ENCODE measurements around the gene KCNJ13.

The KCNJ13 gene

DNA sequence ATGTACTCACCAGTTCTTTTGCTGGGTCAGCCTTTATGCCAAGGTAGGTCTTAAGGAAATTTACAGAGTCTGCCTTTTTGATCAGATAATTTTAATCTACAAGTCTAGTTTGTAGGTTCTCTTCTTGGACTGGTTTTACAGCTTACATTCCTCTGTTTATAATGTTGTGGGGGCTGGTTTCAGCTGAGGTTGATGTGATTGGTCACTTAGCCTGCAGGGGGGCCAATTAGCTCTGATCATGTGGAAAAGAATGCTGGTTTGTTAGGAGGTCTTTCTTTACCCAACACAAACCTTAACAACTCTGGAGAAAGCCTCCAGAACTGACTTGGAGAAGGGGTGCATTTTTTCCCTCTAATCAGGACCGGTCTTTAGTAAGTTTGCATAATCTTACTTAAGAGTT is at the start of gene KCNJ13:
Gene KCNJ13, minus strand, starts transcription at position 131 of the 400 bp plus-strand sequence. CDS start 5,203 bp downstream, outside the sequence.
- no peak for DNase-seq (ENCODE audit: low spot score)
- no peak for TF ChIP-seq CTCF (IDR thresholded peaks at IDR 0.05; ENCODE audit: extremely low read depth, insufficient read depth, missing control alignments)
- in situ Hi-C loops (cut with MboI; ENCODE audit: low pct_unique_long_range_greater_than_20kb, low sequenced_read_pairs, unreplicated experiment): no loop called here

DNA sequence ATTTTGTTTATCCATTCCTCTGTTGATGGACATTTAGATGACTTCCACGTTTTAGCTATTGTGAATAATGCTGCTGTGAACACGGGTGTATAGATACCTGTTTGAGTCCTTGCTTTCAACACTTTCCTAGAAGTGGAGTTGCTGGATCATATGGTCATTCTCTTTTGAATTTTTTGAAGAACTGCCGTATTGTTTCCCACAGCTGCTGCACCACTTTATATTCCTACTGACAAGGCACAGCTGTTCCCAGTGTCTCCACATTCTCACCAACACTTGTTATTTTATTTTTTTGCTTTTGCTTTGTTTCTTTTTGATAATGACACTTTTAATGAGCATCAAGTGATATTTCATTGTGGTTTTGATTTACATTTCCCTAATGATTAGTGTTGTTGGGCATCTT is 41.4 kb upstream of the KCNJ13 start:
- DNase-seq (ENCODE audit: low spot score): no peak
- TF ChIP-seq CTCF (IDR thresholded peaks at IDR 0.05; ENCODE audit: extremely low read depth, insufficient read depth, missing control alignments): no peak
- in situ Hi-C loops (cut with MboI; ENCODE audit: low pct_unique_long_range_greater_than_20kb, low sequenced_read_pairs, unreplicated experiment): no loop called here

DNA sequence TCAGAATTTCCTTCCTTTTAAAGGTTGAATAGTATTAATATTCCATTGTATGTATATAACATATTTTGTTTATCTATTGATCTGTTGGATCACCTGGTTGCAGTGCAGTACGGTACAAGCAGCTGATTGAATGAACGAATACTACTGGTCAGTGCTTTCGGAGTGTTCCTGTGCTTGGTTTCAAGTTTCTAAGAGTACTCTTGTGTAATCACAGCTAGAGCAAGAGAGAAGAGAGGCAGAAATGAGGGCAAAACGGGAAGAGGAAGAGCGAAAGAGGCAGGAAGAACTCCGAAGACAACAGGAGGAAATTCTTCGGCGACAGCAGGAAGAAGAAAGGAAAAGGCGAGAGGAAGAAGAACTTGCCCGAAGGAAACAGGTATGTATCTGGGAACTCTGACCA is 40.3 kb upstream of the KCNJ13 start:
- no peak for TF ChIP-seq CTCF (IDR thresholded peaks at IDR 0.05; ENCODE audit: extremely low read depth, insufficient read depth, missing control alignments)
- DNase-seq (ENCODE audit: low spot score): no peak
- in situ Hi-C loops (cut with MboI; ENCODE audit: low pct_unique_long_range_greater_than_20kb, low sequenced_read_pairs, unreplicated experiment): no loop called here

GRCh38 chr2:232815569-232815968 is 39.2 kb upstream of the KCNJ13 start:
- in situ Hi-C loops (cut with MboI; ENCODE audit: low pct_unique_long_range_greater_than_20kb, low sequenced_read_pairs, unreplicated experiment): no loop called here
- TF ChIP-seq CTCF (IDR thresholded peaks at IDR 0.05; ENCODE audit: extremely low read depth, insufficient read depth, missing control alignments): no peak
- DNase-seq (ENCODE audit: low spot score): no peak

DNA sequence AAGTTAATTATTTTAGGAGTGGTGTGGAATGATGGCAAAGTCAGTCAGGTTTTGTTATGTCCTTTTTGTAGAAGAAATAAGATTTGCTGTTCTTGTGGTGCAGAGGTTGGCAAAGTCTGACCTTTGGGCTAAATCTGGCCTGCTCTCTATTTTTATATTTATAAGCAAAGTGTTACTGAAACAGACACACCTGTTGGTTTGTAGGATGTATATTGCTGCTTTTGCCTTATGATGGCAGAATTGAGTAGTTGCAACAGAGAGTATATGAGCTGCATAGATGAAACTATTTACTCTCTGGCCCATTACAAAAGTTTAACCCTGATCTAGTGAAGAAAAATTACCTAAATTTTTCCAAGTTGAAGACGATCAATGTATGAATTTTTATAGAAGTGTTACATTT is 34.1 kb upstream of the KCNJ13 start:
- no peak for DNase-seq (ENCODE audit: low spot score)
- in situ Hi-C loops (cut with MboI; ENCODE audit: low pct_unique_long_range_greater_than_20kb, low sequenced_read_pairs, unreplicated experiment): no loop called here

GRCh38 chr2:232809349-232810124 is 33.2 kb upstream of the KCNJ13 start:
- in situ Hi-C loops (cut with MboI; ENCODE audit: low pct_unique_long_range_greater_than_20kb, low sequenced_read_pairs, unreplicated experiment): no loop called here
- no peak for TF ChIP-seq CTCF (IDR thresholded peaks at IDR 0.05; ENCODE audit: extremely low read depth, insufficient read depth, missing control alignments)
- no peak for DNase-seq (ENCODE audit: low spot score)

More for the DNA sequence above, 34.1 kb upstream of the KCNJ13 start:
- no peak for TF ChIP-seq CTCF (IDR thresholded peaks at IDR 0.05; ENCODE audit: extremely low read depth, insufficient read depth, missing control alignments)
